ENCODE results near the gene SMC5. TPM values are rescaled to one million over a fixed set of nuclear protein-coding genes. Genes with fewer than 3 reads are reported as not detected.
"Not testable (repeated sequence)": the region's sequence is repeated elsewhere in the genome, so short reads cannot be mapped to it uniquely, and the experiment has no call there.

The SMC5 gene
- total RNA-seq, 1 experiment from 2014 or later, result 15.1 TPM

DNA sequence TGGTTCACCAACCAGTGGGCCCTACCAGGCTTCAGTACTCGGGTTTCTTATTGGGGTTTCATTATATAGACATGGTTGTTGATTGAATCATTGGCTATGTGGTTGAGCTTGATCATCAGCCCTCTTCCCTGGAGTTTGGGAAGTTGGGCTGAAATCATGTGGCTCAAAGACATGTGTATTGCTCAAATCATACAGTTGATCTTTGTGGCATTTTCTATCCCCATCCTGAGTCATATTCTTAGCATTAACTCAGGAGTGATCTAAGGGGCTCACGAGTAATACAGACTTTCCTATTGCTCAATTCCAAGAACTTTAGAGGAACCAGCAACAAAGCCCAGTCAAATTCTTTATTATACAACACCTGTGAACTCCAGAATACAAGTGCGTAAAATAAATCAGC, 66.2 kb downstream of the SMC5 start:
- intact Hi-C loops (cut with micrococcal nuclease), result no loop called here
- CTCF ChIA-PET, result no interaction called here
- peaks cover 43% of the 10 kb centered on the region for H3K36me3 ChIP-seq (ENCODE audit: low read depth, low read length)

DNA sequence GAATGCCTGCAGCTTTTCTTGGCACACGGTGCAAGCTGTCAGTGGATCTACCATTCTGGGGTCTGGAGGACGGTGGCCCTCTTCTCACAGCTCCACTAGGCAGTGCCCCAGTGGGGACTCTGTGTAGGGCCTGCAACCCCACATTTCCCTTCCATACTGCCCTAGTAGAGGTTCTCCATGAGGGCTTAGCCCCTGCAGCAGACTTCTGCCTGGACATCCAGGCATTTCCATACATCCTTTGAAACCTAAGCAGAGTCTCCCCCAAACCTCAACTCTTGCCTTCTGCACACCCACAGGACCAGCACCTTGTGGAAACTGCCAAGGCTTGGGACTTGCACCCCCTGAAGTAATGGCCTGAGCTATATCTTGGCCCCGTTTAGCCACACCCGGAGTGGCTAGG, 69.8 kb downstream of the SMC5 start:
- H3K9ac ChIP-seq (ENCODE audit: low read length); H2AFZ ChIP-seq (ENCODE audit: low read length); DNase-seq; BruUV-seq (replicated peaks); H3K27me3 ChIP-seq (ENCODE audit: low read length); H3K79me2 ChIP-seq (ENCODE audit: low read length); CTCF ChIA-PET; H4K20me1 ChIP-seq (ENCODE audit: low read length); ATAC-seq; H3K4me3 ChIP-seq (ENCODE audit: low read length); intact Hi-C loops (cut with micrococcal nuclease); H3K9me3 ChIP-seq (ENCODE audit: low read length); H3K9me2 ChIP-seq (replicated peaks; ENCODE audit: low read length); H3K27ac ChIP-seq (ENCODE audit: low read length); H3K4me1 ChIP-seq (ENCODE audit: insufficient read depth, low read length); H3F3A ChIP-seq (ENCODE audit: low read length, unreplicated experiment); H3K4me2 ChIP-seq (ENCODE audit: low read length); POLR2A ChIA-PET (ENCODE audit: unreplicated experiment): not testable (repeated sequence)
- H3K36me3 ChIP-seq (ENCODE audit: low read depth, low read length), result peaks cover 35% of the 10 kb centered on the region

More for the DNA sequence above, 66.2 kb downstream of the SMC5 start:
- Histone ChIP-seq H3K9ac (ENCODE audit: low read length) (no peak overlapping the region), H2AFZ (ENCODE audit: low read length) (no peak overlapping the region), H3K79me2 (ENCODE audit: low read length) (no peaks in the 10 kb centered on the region), H3K9me3 (ENCODE audit: low read length) (no peaks in the 10 kb centered on the region), H3K9me2 (replicated peaks; ENCODE audit: low read length) (no peaks in the 10 kb centered on the region), H3K4me2 (ENCODE audit: low read length) (no peak overlapping the region), H4K20me1 (ENCODE audit: low read length) (no peaks in the 10 kb centered on the region), H3K27ac (ENCODE audit: low read length) (no peak overlapping the region), H3K4me1 (ENCODE audit: insufficient read depth, low read length) (no peaks in the 10 kb centered on the region), H3K4me3 (ENCODE audit: low read length) (no peak overlapping the region), H3K27me3 (ENCODE audit: low read length) (no peaks in the 10 kb centered on the region), H3F3A (ENCODE audit: low read length, unreplicated experiment) (no peaks in the 10 kb centered on the region)
- POLR2A ChIA-PET (ENCODE audit: unreplicated experiment), result no interaction called here
- no peak for ATAC-seq
- BruUV-seq (replicated peaks), result no TSS peak
- no peak for TF ChIP-seq EZH2phosphoT487 (IDR thresholded peaks at IDR 0.05; ENCODE audit: borderline replicate concordance, low read length)
- TF ChIP-seq EZH2 (IDR thresholded peaks at IDR 0.05; ENCODE audit: low read length, unreplicated experiment), result no peak
- DNase-seq, result peak; percentile 10

- POLR2A ChIA-PET (ENCODE audit: unreplicated experiment), result no interaction called here
- CTCF ChIA-PET, result no interaction called here
- H3K79me2 ChIP-seq (ENCODE audit: low read length), result no peaks in the 10 kb centered on the region
- H3K4me1 ChIP-seq (ENCODE audit: insufficient read depth, low read length), result no peaks in the 10 kb centered on the region
- no peaks in the 10 kb centered on the region for H4K20me1 ChIP-seq (ENCODE audit: low read length)
- intact Hi-C loops (cut with micrococcal nuclease), result loop anchor here (1.0 to 5.0 kb wide), 3 partner anchors 50 to 262 kb away; no protein-coding TSS in a partner anchor
- no TSS peak for BruUV-seq (replicated peaks)
- no peaks in the 10 kb centered on the region for H3K36me3 ChIP-seq (ENCODE audit: low read depth, low read length)
- ATAC-seq (no peak), DNase-seq (peak; percentile 40)
- no peaks in the 10 kb centered on the region for H3K9me2 ChIP-seq (replicated peaks; ENCODE audit: low read length)
- no peaks in the 10 kb centered on the region for H3K27me3 ChIP-seq (ENCODE audit: low read length)
- H3K4me3 ChIP-seq (ENCODE audit: low read length), result no peak overlapping the region
- no peaks in the 10 kb centered on the region for H3F3A ChIP-seq (ENCODE audit: low read length, unreplicated experiment)
- H2AFZ ChIP-seq (ENCODE audit: low read length), result no peak overlapping the region
- TF ChIP-seq EZH2 (IDR thresholded peaks at IDR 0.05; ENCODE audit: low read length, unreplicated experiment), result no peak
- TF ChIP-seq, protein P1, sequence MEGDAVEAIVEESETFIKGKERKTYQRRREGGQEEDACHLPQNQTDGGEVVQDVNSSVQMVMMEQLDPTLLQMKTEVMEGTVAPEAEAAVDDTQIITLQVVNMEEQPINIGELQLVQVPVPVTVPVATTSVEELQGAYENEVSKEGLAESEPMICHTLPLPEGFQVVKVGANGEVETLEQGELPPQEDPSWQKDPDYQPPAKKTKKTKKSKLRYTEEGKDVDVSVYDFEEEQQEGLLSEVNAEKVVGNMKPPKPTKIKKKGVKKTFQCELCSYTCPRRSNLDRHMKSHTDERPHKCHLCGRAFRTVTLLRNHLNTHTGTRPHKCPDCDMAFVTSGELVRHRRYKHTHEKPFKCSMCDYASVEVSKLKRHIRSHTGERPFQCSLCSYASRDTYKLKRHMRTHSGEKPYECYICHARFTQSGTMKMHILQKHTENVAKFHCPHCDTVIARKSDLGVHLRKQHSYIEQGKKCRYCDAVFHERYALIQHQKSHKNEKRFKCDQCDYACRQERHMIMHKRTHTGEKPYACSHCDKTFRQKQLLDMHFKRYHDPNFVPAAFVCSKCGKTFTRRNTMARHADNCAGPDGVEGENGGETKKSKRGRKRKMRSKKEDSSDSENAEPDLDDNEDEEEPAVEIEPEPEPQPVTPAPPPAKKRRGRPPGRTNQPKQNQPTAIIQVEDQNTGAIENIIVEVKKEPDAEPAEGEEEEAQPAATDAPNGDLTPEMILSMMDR (conservative IDR thresholded peaks at IDR 0.05; ENCODE audit: low read depth, low read length), result peak; percentile 52
- no peak overlapping the region for H3K4me2 ChIP-seq (ENCODE audit: low read length)
- no peaks in the 10 kb centered on the region for H3K9me3 ChIP-seq (ENCODE audit: low read length)
- no peak overlapping the region for H3K9ac ChIP-seq (ENCODE audit: low read length)
- no peak overlapping the region for H3K27ac ChIP-seq (ENCODE audit: low read length)
Measured at GRCh38 chr9:70340572-70340971, 81.8 kb downstream of the SMC5 start.

DNA sequence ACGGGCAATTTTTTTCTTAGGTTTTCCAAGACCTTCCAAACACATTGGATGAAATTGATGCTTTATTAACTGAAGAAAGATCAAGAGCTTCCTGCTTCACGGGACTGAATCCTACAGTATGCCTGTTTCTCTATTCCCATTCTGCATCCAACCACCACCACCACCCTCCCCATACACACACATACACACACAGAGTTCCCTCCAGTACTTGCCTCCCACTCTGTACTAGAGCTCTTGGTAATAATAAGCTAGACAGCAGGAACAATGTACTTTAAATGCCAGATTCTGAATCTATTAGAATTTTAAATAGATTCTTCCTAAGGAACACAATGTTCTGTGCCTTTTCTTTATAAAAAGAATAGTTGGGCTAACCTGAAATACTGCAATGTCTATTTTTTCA, 88.3 kb downstream of the SMC5 start:
- no peak overlapping the region for H3K9ac ChIP-seq (ENCODE audit: low read length)
- TF ChIP-seq, protein P1 (conservative IDR thresholded peaks at IDR 0.05; ENCODE audit: low read depth, low read length), result no peak
- TF ChIP-seq EZH2phosphoT487 (IDR thresholded peaks at IDR 0.05; ENCODE audit: borderline replicate concordance, low read length) (no peak), EZH2 (IDR thresholded peaks at IDR 0.05; ENCODE audit: low read length, unreplicated experiment) (no peak)
- no peaks in the 10 kb centered on the region for H3K9me2 ChIP-seq (replicated peaks; ENCODE audit: low read length)
- DNase-seq (no peak), ATAC-seq (no peak)
- peaks cover 10% of the 10 kb centered on the region; the same call in 1 of the 2 replicates for H3K36me3 ChIP-seq (ENCODE audit: low read depth, low read length)
- ChIA-PET POLR2A (ENCODE audit: unreplicated experiment) (no interaction called here), CTCF (no interaction called here)
- H4K20me1 ChIP-seq (ENCODE audit: low read length), result no peaks in the 10 kb centered on the region
- H3K79me2 ChIP-seq (ENCODE audit: low read length), result no peaks in the 10 kb centered on the region
- H3K9me3 ChIP-seq (ENCODE audit: low read length), result no peaks in the 10 kb centered on the region
- no peak overlapping the region for H3K4me3 ChIP-seq (ENCODE audit: low read length)
- H3K27ac ChIP-seq (ENCODE audit: low read length), result no peak overlapping the region
- no peak overlapping the region for H2AFZ ChIP-seq (ENCODE audit: low read length)
- H3K4me2 ChIP-seq (ENCODE audit: low read length), result no peak overlapping the region
- no TSS peak for BruUV-seq (replicated peaks)
- no peaks in the 10 kb centered on the region for H3K27me3 ChIP-seq (ENCODE audit: low read length)
- intact Hi-C loops (cut with micrococcal nuclease), result no loop called here
- H3F3A ChIP-seq (ENCODE audit: low read length, unreplicated experiment), result no peaks in the 10 kb centered on the region
- H3K4me1 ChIP-seq (ENCODE audit: insufficient read depth, low read length), result no peaks in the 10 kb centered on the region; the same call in 1 of the 2 replicates
